ENCODE results near the gene RNF223. TPM values are rescaled to one million over a fixed set of nuclear protein-coding genes. Genes with fewer than 3 reads are reported as not detected.

Gene RNF223
- total RNA-seq, 1 experiment from 2014 or later = not detected

GRCh38 chr1:1118876-1119220, 44.7 kb upstream of the RNF223 start:
- Mint-ChIP-seq H3K27me3 (ENCODE audit: low read depth) (peaks cover 46% of the 10 kb centered on the region), H3K36me3 (ENCODE audit: insufficient read depth in 1 of 3, low read depth in 3 of 3) (peaks cover 0 to 11% (median 0%) of the 10 kb centered on the region in 3 experiments; a peak in 4 of 7 replicates), H3K9me3 (peaks cover 5 to 8% of the 10 kb centered on the region in 2 experiments; a peak in 3 of 5 replicates), H3K4me3 (no peak overlapping the region), H3K4me1 (peaks cover 8 to 12% of the 10 kb centered on the region in 2 experiments), H3K27ac (no peak overlapping the region)
- Histone ChIP-seq H4K5ac (ENCODE audit: insufficient read length, low read depth, low read length) (no peak overlapping the region), H3K23ac (ENCODE audit: insufficient read length, low read depth, low read length) (no peak overlapping the region), H3K27me3 (ENCODE audit: insufficient read depth, low read length) (peaks cover 3% of the 10 kb centered on the region; the same call in 1 of the 2 replicates), H3K79me1 (ENCODE audit: insufficient read depth, low read depth, low read length, poor library complexity, severe bottlenecking) (no peaks in the 10 kb centered on the region), H3K4me1 (ENCODE audit: insufficient read depth, low read length) (no peaks in the 10 kb centered on the region), H3K56ac (ENCODE audit: insufficient read length, low read depth, low read length) (no peak overlapping the region), H3K27ac (ENCODE audit: insufficient read length, low read depth, low read length) (no peak overlapping the region), H2AFZ (ENCODE audit: low read length) (no peak overlapping the region), H3K9me3 (ENCODE audit: control insufficient read depth, low read depth, low read length) (no peaks in the 10 kb centered on the region), H3K18ac (ENCODE audit: insufficient read length, low read depth, low read length) (no peak overlapping the region), H3T11ph (ENCODE audit: low read length) (no peak overlapping the region), H3K4ac (ENCODE audit: low read depth, low read length) (no peak overlapping the region), H2BK12ac (ENCODE audit: insufficient read length, low read depth, low read length) (no peak overlapping the region), H4K20me1 (ENCODE audit: control insufficient read depth, insufficient read depth, insufficient read length) (no peaks in the 10 kb centered on the region), H2BK15ac (ENCODE audit: low read depth, low read length) (no peak overlapping the region), H3K9ac (ENCODE audit: extremely low read depth, insufficient read length, low read length) (no peak overlapping the region), H3K23me2 (ENCODE audit: insufficient read length, low read depth, low read length, poor library complexity, severe bottlenecking) (peaks cover 8% of the 10 kb centered on the region), H3K14ac (ENCODE audit: insufficient read depth, low read length) (no peak overlapping the region), H3K4me2 (ENCODE audit: insufficient read depth, insufficient read length, low read length) (no peak overlapping the region), H4K8ac (replicated peaks; ENCODE audit: insufficient read length, low read depth, low read length) (no peak overlapping the region), H2BK5ac (ENCODE audit: insufficient read length, low read length) (no peak overlapping the region), H4K91ac (ENCODE audit: insufficient read length, low read depth, low read length) (no peak overlapping the region), H2AK5ac (ENCODE audit: insufficient read length, low read length) (no peak overlapping the region), H2BK20ac (ENCODE audit: low read depth, low read length, poor library complexity, severe bottlenecking) (no peak overlapping the region), H2BK120ac (ENCODE audit: low read depth, low read length, poor library complexity, severe bottlenecking) (no peak overlapping the region), H3K79me2 (ENCODE audit: insufficient read depth, low read length) (no peaks in the 10 kb centered on the region)
- no peak for TF ChIP-seq CTCF (conservative IDR thresholded peaks at IDR 0.05)
- no peak for DNase-seq
- WGBS (ENCODE audit: extremely low coverage, insufficient read length, low lambda C conversion rate) = no CpG with 5 or more reads among the region's 11 CpGs
